ENCODE results near the gene RUNX2. TPM values are rescaled to one million over a fixed set of nuclear protein-coding genes. Genes with fewer than 3 reads are reported as not detected.

RUNX2 gene
- total and polyA plus RNA-seq, 3 donors from 2014 or later = 2.9 to 6.0 (median 4.3) TPM

GRCh38 chr6:45650524-45651135, 322.5 kb downstream of the RUNX2 start:
- H3K27ac ChIP-seq = no peak overlapping the region
- no peaks in the 10 kb centered on the region for H3K27me3 ChIP-seq
- no peak for TF ChIP-seq POLR2A (IDR thresholded peaks at IDR 0.05)
- TF ChIP-seq CTCF (IDR thresholded peaks at IDR 0.05) = no peak
- H3K9me3 ChIP-seq = no peaks in the 10 kb centered on the region
- DNase-seq = no peak
- H3K4me1 ChIP-seq = no peaks in the 10 kb centered on the region
- 58 to 62% methylated on average over 3 of the region's 3 CpGs for WGBS, 2 donors
- intact Hi-C loops (cut with DNase I; ENCODE audit: low total_unique reads) = no loop called here
- H3K4me3 ChIP-seq = no peak overlapping the region
- no peaks in the 10 kb centered on the region for H3K36me3 ChIP-seq (ENCODE audit: low read depth, missing control alignments)

- DNase-seq = no peak
- intact Hi-C loops (cut with DNase I; ENCODE audit: low total_unique reads) = no loop called here
- WGBS, 2 donors = 98 to 100% methylated on average over 2 to 3 of the region's 3 CpGs
- no peaks in the 10 kb centered on the region for H3K27me3 ChIP-seq
- no peak overlapping the region for H3K4me3 ChIP-seq
- H3K27ac ChIP-seq = no peak overlapping the region
- TF ChIP-seq POLR2A (IDR thresholded peaks at IDR 0.05) (no peak), CTCF (IDR thresholded peaks at IDR 0.05) (no peak)
- no peaks in the 10 kb centered on the region for H3K9me3 ChIP-seq
- H3K36me3 ChIP-seq (ENCODE audit: low read depth, missing control alignments) = no peaks in the 10 kb centered on the region
- no peaks in the 10 kb centered on the region for H3K4me1 ChIP-seq
Measured at GRCh38 chr6:45651301-45651700, 323.2 kb downstream of the RUNX2 start.

- intact Hi-C loops (cut with DNase I; ENCODE audit: low total_unique reads) = no loop called here
- Histone ChIP-seq H3K4me1 (no peaks in the 10 kb centered on the region), H3K36me3 (ENCODE audit: low read depth, missing control alignments) (no peaks in the 10 kb centered on the region), H3K27me3 (no peaks in the 10 kb centered on the region), H3K4me3 (no peak overlapping the region), H3K27ac (no peak overlapping the region), H3K9me3 (no peaks in the 10 kb centered on the region)
- DNase-seq = no peak
- no peak for TF ChIP-seq POLR2A (IDR thresholded peaks at IDR 0.05)
- no peak for TF ChIP-seq CTCF (IDR thresholded peaks at IDR 0.05)
- 84 to 100% methylated on average over 1 of the region's 1 CpG for WGBS, 2 donors
Measured at GRCh38 chr6:45652416-45652815, 324.3 kb downstream of the RUNX2 start.

GRCh38 chr6:45653117-45653883, 325.2 kb downstream of the RUNX2 start:
- Histone ChIP-seq H3K27me3 (no peaks in the 10 kb centered on the region), H3K9me3 (no peaks in the 10 kb centered on the region), H3K4me1 (no peaks in the 10 kb centered on the region), H3K4me3 (no peak overlapping the region), H3K36me3 (ENCODE audit: low read depth, missing control alignments) (no peaks in the 10 kb centered on the region), H3K27ac (no peak overlapping the region)
- intact Hi-C loops (cut with DNase I; ENCODE audit: low total_unique reads) = no loop called here
- no peak for DNase-seq
- 81 to 92% methylated on average over 4 of the region's 4 CpGs for WGBS, 2 donors
- TF ChIP-seq POLR2A (IDR thresholded peaks at IDR 0.05) (no peak), CTCF (IDR thresholded peaks at IDR 0.05) (no peak)

All from testis (tissue), 3 donors.